ENCODE data around the gene RANGAP1. TPM values are rescaled to one million over a fixed set of nuclear protein-coding genes. Genes with fewer than 3 reads are reported as not detected.

Gene RANGAP1
- total RNA-seq, 4 donors from 2014 or later: 112 to 120 (median 114) TPM

DNA sequence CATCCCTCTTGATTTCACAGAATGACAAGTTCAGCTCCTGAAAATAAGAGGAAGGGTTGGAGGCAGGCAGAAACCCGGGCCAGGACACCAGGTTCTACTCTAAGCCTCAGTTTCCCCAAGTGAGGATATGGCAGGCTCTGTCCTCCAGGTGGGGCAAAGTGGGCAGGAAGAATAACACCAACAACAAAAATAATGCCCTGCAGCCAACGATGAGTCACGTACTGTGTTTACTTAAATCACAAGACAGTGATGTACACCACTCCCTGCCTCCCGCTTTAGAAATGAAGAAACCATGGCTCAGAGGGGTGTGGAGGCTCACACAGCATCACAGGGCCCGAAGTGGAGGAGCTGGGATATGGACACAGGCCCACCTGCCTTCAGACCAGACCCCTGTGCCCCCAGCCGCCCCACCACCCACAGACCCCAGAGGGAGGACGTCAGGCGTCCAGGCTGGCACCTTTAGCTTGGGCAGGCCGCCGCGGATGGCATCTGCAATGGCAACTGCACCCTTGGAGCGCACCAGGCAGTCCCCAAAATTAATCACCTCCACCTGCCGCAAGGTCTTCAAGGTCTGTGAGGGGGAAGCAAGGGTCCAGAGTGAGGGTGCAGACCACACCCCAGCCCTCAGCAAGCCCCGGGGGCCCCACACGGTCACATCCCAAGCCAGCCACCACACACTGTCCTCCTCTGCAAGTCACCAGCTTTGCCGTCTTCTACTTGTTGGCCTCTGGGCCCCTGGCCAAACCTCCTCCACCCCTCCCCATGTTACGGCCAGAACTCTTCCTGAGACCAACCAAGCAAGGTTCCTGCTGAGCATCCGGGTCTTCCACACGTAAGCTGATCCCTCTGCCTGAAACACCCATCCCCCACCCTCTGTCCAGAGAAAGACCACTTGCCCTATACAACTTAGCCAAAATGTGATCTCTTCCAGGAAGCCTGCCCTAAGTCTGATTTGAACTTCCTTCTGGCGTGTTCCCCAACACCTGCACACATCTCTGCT, 29.4 kb downstream of the RANGAP1 start:
- peaks cover 95% of the 10 kb centered on the region for H3K36me3 ChIP-seq

DNA sequence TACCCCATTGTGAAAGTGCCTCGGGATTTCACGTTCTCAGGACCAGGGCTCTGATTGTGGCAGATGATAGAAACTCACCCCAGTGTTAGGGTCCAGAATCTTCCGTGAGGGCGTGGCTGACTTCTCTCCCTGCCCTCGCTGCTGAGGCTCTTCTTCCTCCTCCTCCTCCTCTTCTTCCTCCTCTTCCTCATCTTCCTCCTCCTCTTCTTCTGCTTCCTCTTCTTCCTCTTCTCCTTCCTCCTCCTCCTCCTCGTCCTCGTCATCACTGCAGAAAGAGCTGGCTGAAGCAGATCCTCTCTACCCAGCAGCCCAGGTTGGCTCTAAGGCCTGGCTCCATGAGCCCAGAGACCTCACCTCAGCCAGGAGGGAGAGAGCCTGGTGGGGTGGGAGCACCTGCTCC, 31.8 kb downstream of the RANGAP1 start:
- peaks cover 97% of the 10 kb centered on the region for H3K36me3 ChIP-seq
- H3K4me1 ChIP-seq: peaks cover 5% of the 10 kb centered on the region
- no peak overlapping the region for H3K4me3 ChIP-seq
- no peak for DNase-seq (ENCODE audit: low spot score in 2 of 2)
- H3K9me3 ChIP-seq: no peaks in the 10 kb centered on the region
- H3K27me3 ChIP-seq: no peaks in the 10 kb centered on the region
- WGBS: 90% methylated on average over 7 of the region's 7 CpGs
- TF ChIP-seq, protein P1, sequence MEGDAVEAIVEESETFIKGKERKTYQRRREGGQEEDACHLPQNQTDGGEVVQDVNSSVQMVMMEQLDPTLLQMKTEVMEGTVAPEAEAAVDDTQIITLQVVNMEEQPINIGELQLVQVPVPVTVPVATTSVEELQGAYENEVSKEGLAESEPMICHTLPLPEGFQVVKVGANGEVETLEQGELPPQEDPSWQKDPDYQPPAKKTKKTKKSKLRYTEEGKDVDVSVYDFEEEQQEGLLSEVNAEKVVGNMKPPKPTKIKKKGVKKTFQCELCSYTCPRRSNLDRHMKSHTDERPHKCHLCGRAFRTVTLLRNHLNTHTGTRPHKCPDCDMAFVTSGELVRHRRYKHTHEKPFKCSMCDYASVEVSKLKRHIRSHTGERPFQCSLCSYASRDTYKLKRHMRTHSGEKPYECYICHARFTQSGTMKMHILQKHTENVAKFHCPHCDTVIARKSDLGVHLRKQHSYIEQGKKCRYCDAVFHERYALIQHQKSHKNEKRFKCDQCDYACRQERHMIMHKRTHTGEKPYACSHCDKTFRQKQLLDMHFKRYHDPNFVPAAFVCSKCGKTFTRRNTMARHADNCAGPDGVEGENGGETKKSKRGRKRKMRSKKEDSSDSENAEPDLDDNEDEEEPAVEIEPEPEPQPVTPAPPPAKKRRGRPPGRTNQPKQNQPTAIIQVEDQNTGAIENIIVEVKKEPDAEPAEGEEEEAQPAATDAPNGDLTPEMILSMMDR (IDR thresholded peaks at IDR 0.05): no peak
- no peak for TF ChIP-seq EP300 (IDR thresholded peaks at IDR 0.05)
- TF ChIP-seq POLR2A (IDR thresholded peaks at IDR 0.05): no peak
- TF ChIP-seq POLR2AphosphoS5 (IDR thresholded peaks at IDR 0.05): no peak
- no peak overlapping the region for H3K27ac ChIP-seq

More for the DNA sequence above, 29.4 kb downstream of the RANGAP1 start:
- DNase-seq (ENCODE audit: low spot score in 2 of 2): no peak
- no peak overlapping the region for H3K27ac ChIP-seq
- H3K27me3 ChIP-seq: no peaks in the 10 kb centered on the region
- WGBS: 79% methylated on average over 14 of the region's 20 CpGs
- H3K4me1 ChIP-seq: peaks cover 5% of the 10 kb centered on the region
- H3K4me3 ChIP-seq: no peak overlapping the region
- no peaks in the 10 kb centered on the region for H3K9me3 ChIP-seq
- TF ChIP-seq POLR2AphosphoS5 (IDR thresholded peaks at IDR 0.05): no peak
- TF ChIP-seq EP300 (IDR thresholded peaks at IDR 0.05): no peak
- TF ChIP-seq, protein P1 (IDR thresholded peaks at IDR 0.05): no peak
- no peak for TF ChIP-seq POLR2A (IDR thresholded peaks at IDR 0.05)

DNA sequence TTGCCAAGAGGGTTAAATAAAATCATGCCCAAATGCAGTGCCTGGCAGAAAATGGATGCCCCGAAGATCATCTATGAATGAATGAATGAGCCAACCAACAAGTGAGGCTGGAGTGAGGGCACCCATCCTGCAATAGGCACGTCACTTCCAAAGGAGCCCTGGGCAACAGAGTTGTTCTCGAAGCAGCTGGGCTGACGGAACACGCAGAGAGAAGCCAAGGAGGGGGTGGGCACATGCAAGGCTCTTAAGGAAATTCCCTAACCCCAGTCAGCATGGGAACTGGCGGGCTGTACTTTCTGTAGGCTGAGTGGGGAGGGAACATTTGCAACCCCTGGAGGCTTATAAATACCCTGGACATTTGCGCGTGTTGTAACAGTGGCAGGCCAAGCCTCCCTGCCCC, 33.6 kb downstream of the RANGAP1 start:
- Histone ChIP-seq H3K9me3 (no peaks in the 10 kb centered on the region), H3K4me3 (no peak overlapping the region), H3K4me1 (peaks cover 5% of the 10 kb centered on the region), H3K36me3 (peaks cover 97% of the 10 kb centered on the region), H3K27me3 (no peaks in the 10 kb centered on the region), H3K27ac (no peak overlapping the region)
- TF ChIP-seq, protein P1 (IDR thresholded peaks at IDR 0.05): no peak
- TF ChIP-seq POLR2AphosphoS5 (IDR thresholded peaks at IDR 0.05): no peak
- TF ChIP-seq EP300 (IDR thresholded peaks at IDR 0.05): no peak
- TF ChIP-seq POLR2A (IDR thresholded peaks at IDR 0.05): no peak
- 85% methylated on average over 6 of the region's 8 CpGs for WGBS
- DNase-seq (ENCODE audit: low spot score in 2 of 2): no peak

- H3K9me3 ChIP-seq: no peaks in the 10 kb centered on the region
- peaks cover 95% of the 10 kb centered on the region for H3K36me3 ChIP-seq
- H3K4me3 ChIP-seq: no peak overlapping the region
These were observed 35.9 kb downstream of the RANGAP1 start for GRCh38 chr22:41250127-41250526.

More at GRCh38 chr22:41250127-41250526, 35.9 kb downstream of the RANGAP1 start:
- H3K4me1 ChIP-seq: no peaks in the 10 kb centered on the region
- DNase-seq (ENCODE audit: low spot score in 2 of 2): no peak
- H3K27me3 ChIP-seq: no peaks in the 10 kb centered on the region
- WGBS: 88% methylated on average over 12 of the region's 12 CpGs
- no peak for TF ChIP-seq POLR2AphosphoS5 (IDR thresholded peaks at IDR 0.05)
- TF ChIP-seq, protein P1 (IDR thresholded peaks at IDR 0.05): no peak
- no peak for TF ChIP-seq EP300 (IDR thresholded peaks at IDR 0.05)
- TF ChIP-seq POLR2A (IDR thresholded peaks at IDR 0.05): no peak
- H3K27ac ChIP-seq: no peak overlapping the region
